ENCODE results near the gene HTR3B. TPM values are rescaled to one million over a fixed set of nuclear protein-coding genes. Genes with fewer than 3 reads are reported as not detected.

Gene HTR3B
- total and polyA plus RNA-seq, 2 donors (not counting 1 experiment from before 2014, with no cell fraction given), result not detected

DNA sequence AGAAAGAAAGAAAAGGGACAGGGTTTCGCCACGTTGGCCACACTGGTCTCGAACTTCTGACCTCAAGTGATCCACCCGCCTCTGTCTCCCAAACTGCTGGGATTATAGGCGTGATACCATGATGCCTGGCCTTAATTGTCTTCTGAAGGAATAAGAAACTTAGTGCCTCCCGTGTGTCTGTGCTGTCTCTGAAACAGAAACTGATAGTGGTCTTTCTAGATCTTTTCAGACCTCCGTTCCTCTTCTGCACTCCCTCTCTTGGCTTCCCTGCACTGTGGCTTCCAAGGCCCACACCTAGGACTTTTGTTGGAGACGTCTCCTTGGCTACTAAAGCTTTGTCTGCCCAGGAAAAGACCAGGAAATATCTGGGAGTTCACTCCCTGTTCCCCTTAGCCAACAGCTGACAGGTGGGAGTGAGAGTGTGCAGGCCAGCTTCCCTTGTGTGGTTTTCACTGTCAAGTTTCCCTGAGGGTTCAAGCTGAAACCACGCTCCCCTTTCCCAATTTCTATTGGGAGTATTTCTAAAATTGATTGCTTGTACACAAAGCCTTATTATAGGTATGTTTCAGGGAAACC lies 10.1 kb upstream of the HTR3B start:
- Histone ChIP-seq H3K36me3 (replicated peaks in 1 of 2; ENCODE audit: control extremely low read depth in 1 of 2, control insufficient read depth in 1 of 2, extremely low read depth in 1 of 2, insufficient read depth in 2 of 2, low read length in 1 of 2) (no peaks in the 10 kb centered on the region), H4K20me1 (ENCODE audit: control insufficient read depth, insufficient read depth, low read length, poor library complexity, severe bottlenecking) (no peaks in the 10 kb centered on the region), H3K4me3 (ENCODE audit: control extremely low read depth in 1 of 5, extremely low read depth in 1 of 5, insufficient read depth in 1 of 5, low read depth in 2 of 5, low read length in 4 of 5) (no peak overlapping the region), H2AFZ (ENCODE audit: insufficient read depth, low read depth, low read length, poor library complexity, severe bottlenecking) (peak overlapping the region; percentile 43), H3K9me3 (ENCODE audit: control extremely low read depth in 1 of 3, control insufficient read depth in 2 of 3, insufficient read depth in 1 of 3, low read length in 2 of 3) (peaks cover 0 to 5% (median 0%) of the 10 kb centered on the region in 3 donors), H3K79me2 (ENCODE audit: control insufficient read depth, insufficient read depth, low read length) (no peaks in the 10 kb centered on the region), H3K27me3 (replicated peaks in 1 of 4; ENCODE audit: control extremely low read depth in 1 of 4, control insufficient read depth in 3 of 4, insufficient read depth in 4 of 4, low read length in 3 of 4) (no peaks in the 10 kb centered on the region), H3K4me1 (ENCODE audit: control insufficient read depth in 2 of 2, insufficient read depth in 2 of 2, low read length in 2 of 2) (peaks cover 5 to 17% of the 10 kb centered on the region in 2 donors), H3K27ac (ENCODE audit: low read length in 2 of 2) (no peak overlapping the region), H3K9ac (ENCODE audit: low read length) (no peak overlapping the region), H3K4me2 (replicated peaks; ENCODE audit: low read depth, low read length, poor library complexity, severe bottlenecking) (peak overlapping the region; percentile 1)
- Mint-ChIP-seq H3K9me3 (ENCODE audit: insufficient read depth) (no peaks in the 10 kb centered on the region), H3K4me1 (peaks cover 16% of the 10 kb centered on the region), H3K4me3 (no peak overlapping the region), H3K27me3 (no peaks in the 10 kb centered on the region), H3K27ac (peak overlapping the region; percentile 42)
- 72% methylated on average over 8 of the region's 9 CpGs for WGBS (ENCODE audit: insufficient coverage)
- ATAC-seq (ENCODE audit: low read depth), result no peak
- TF ChIP-seq, protein P1, sequence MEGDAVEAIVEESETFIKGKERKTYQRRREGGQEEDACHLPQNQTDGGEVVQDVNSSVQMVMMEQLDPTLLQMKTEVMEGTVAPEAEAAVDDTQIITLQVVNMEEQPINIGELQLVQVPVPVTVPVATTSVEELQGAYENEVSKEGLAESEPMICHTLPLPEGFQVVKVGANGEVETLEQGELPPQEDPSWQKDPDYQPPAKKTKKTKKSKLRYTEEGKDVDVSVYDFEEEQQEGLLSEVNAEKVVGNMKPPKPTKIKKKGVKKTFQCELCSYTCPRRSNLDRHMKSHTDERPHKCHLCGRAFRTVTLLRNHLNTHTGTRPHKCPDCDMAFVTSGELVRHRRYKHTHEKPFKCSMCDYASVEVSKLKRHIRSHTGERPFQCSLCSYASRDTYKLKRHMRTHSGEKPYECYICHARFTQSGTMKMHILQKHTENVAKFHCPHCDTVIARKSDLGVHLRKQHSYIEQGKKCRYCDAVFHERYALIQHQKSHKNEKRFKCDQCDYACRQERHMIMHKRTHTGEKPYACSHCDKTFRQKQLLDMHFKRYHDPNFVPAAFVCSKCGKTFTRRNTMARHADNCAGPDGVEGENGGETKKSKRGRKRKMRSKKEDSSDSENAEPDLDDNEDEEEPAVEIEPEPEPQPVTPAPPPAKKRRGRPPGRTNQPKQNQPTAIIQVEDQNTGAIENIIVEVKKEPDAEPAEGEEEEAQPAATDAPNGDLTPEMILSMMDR (IDR thresholded peaks at IDR 0.05), result no peak
- no peak for TF ChIP-seq EZH2 (IDR thresholded peaks at IDR 0.05; ENCODE audit: borderline replicate concordance, insufficient read depth, low read depth, low read length, poor library complexity, severe bottlenecking)
- no peak for DNase-seq
- intact Hi-C loops (cut with micrococcal nuclease), result no loop called here
- CTCF ChIA-PET, result interaction anchor here (0.8 to 12.1 kb wide), 11 partner anchors 9 to 367 kb away, joined by 3 to 472 read pairs (median 27); partner anchors contain the start of gene HTR3B
- POLR2A ChIA-PET, result no interaction called here

Measured in B cell (primary cell).